NCI-H1092 (cell line): ENCODE data around the gene IL22RA1.

Experiments
- DNase-seq: peaks from one replicate; lab custom pipeline; 2025; lab: John Stamatoyannopoulos, UW

Gene IL22RA1

DNA sequence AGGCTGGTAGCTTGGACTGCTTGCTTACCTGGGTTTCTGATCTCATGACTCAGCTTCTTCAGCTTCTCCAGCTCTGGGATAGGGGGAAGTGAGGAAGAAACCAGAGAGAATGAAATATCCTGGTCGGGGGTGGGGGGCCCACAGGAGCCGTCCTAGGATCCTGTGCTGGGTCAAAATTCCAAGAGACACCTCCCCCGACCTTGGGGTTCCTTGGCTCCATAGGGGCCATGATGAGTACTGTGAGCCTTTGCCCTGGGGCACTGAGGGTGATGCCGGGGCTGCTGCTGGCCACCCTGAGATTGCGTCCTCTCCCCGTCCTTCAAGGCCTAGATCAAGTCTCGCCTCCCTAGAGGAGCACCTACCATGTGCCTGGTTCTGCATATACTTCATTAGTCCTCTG is 71.0 kb downstream of the IL22RA1 start:
- no peak for DNase-seq

- peak; percentile 56 for DNase-seq
These were observed 72.0 kb downstream of the IL22RA1 start for GRCh38 chr1:24070821-24071393.

- no peak for DNase-seq
These were observed 73.1 kb downstream of the IL22RA1 start for GRCh38 chr1:24069817-24070216.
